ENCODE results near the gene JPH4. TPM values are rescaled to one million over a fixed set of nuclear protein-coding genes. Genes with fewer than 3 reads are reported as not detected.

The JPH4 gene
- total RNA-seq, 1 donor from 2014 or later = 3.2 TPM

GRCh38 chr14:23525611-23526010 lies 53.0 kb downstream of the JPH4 start:
- Mint-ChIP-seq H3K4me1 (peaks cover 8% of the 10 kb centered on the region), H3K4me3 (no peak overlapping the region), H3K36me3 (peaks cover 19% of the 10 kb centered on the region), H3K27me3 (ENCODE audit: insufficient read depth, low read depth) (peaks cover 17% of the 10 kb centered on the region), H3K27ac (no peak overlapping the region), H3K9me3 (no peaks in the 10 kb centered on the region)
- DNase-seq (ENCODE audit: low spot score) = no peak
- Histone ChIP-seq H3K79me2 (ENCODE audit: low read depth) (no peaks in the 10 kb centered on the region), H3K9me3 (ENCODE audit: low read depth) (no peaks in the 10 kb centered on the region), H3K4me2 (no peak overlapping the region), H3K27me3 (no peaks in the 10 kb centered on the region), H4K20me1 (ENCODE audit: low read depth) (no peaks in the 10 kb centered on the region), H3K9ac (no peak overlapping the region), H3K27ac (no peak overlapping the region), H3K4me1 (peaks cover 4% of the 10 kb centered on the region), H3F3A (ENCODE audit: low read depth) (no peaks in the 10 kb centered on the region), H3K4me3 (no peak overlapping the region), H3K36me3 (no peaks in the 10 kb centered on the region), H2AFZ (replicated peaks) (no peak overlapping the region)
- TF ChIP-seq CTCF (IDR thresholded peaks at IDR 0.05) (no peak), EZH2phosphoT487 (IDR thresholded peaks at IDR 0.05) (no peak), EZH2 (IDR thresholded peaks at IDR 0.05) (no peak)

- Histone ChIP-seq H3K27ac (no peak overlapping the region), H3K4me1 (peaks cover 4% of the 10 kb centered on the region), H2AFZ (replicated peaks) (no peak overlapping the region), H3K79me2 (ENCODE audit: low read depth) (no peaks in the 10 kb centered on the region), H3K9me3 (ENCODE audit: low read depth) (no peaks in the 10 kb centered on the region), H3K4me2 (no peak overlapping the region), H3K27me3 (no peaks in the 10 kb centered on the region), H4K20me1 (ENCODE audit: low read depth) (no peaks in the 10 kb centered on the region), H3K36me3 (no peaks in the 10 kb centered on the region), H3K9ac (no peak overlapping the region), H3F3A (ENCODE audit: low read depth) (no peaks in the 10 kb centered on the region), H3K4me3 (no peak overlapping the region)
- peaks cover 17% of the 10 kb centered on the region for H3K27me3 Mint-ChIP-seq (ENCODE audit: insufficient read depth, low read depth)
- TF ChIP-seq EZH2 (IDR thresholded peaks at IDR 0.05) (no peak), EZH2phosphoT487 (IDR thresholded peaks at IDR 0.05) (no peak), CTCF (IDR thresholded peaks at IDR 0.05) (no peak)
- no peak overlapping the region for H3K4me3 Mint-ChIP-seq
- H3K36me3 Mint-ChIP-seq = peaks cover 19% of the 10 kb centered on the region
- no peaks in the 10 kb centered on the region for H3K9me3 Mint-ChIP-seq
- peaks cover 7% of the 10 kb centered on the region for H3K4me1 Mint-ChIP-seq
- H3K27ac Mint-ChIP-seq = no peak overlapping the region
- DNase-seq (ENCODE audit: low spot score) = no peak
Measured at GRCh38 chr14:23524954-23525353, 53.6 kb downstream of the JPH4 start.

GRCh38 chr14:23523229-23524016 lies 55.2 kb downstream of the JPH4 start:
- Histone ChIP-seq H3K4me2 (no peak overlapping the region), H3K4me1 (peaks cover 11% of the 10 kb centered on the region), H2AFZ (replicated peaks) (no peak overlapping the region), H3F3A (ENCODE audit: low read depth) (peaks cover 5% of the 10 kb centered on the region), H4K20me1 (ENCODE audit: low read depth) (no peaks in the 10 kb centered on the region), H3K36me3 (no peaks in the 10 kb centered on the region), H3K9ac (no peak overlapping the region), H3K27ac (no peak overlapping the region), H3K27me3 (no peaks in the 10 kb centered on the region), H3K79me2 (ENCODE audit: low read depth) (no peaks in the 10 kb centered on the region), H3K4me3 (no peak overlapping the region), H3K9me3 (ENCODE audit: low read depth) (no peaks in the 10 kb centered on the region)
- Mint-ChIP-seq H3K27me3 (ENCODE audit: insufficient read depth, low read depth) (peaks cover 20% of the 10 kb centered on the region), H3K4me3 (no peak overlapping the region), H3K4me1 (peaks cover 12% of the 10 kb centered on the region), H3K36me3 (peaks cover 19% of the 10 kb centered on the region), H3K27ac (no peak overlapping the region), H3K9me3 (no peaks in the 10 kb centered on the region)
- TF ChIP-seq EZH2 (IDR thresholded peaks at IDR 0.05) = no peak
- no peak for TF ChIP-seq EZH2phosphoT487 (IDR thresholded peaks at IDR 0.05)
- TF ChIP-seq CTCF (IDR thresholded peaks at IDR 0.05) = no peak
- DNase-seq (ENCODE audit: low spot score) = no peak
